T-helper 2 cell treated with Interferon-gamma antibody and Interleukin-4, amounts not matched to agents 100 ng/mL and 5 ng/mL, for 36 hours (primary cell): ENCODE measurements around the gene PHACTR1. TPM values are rescaled to one million over a fixed set of nuclear protein-coding genes. Genes with fewer than 3 reads are reported as not detected.
"Not testable (repeated sequence)": the region's sequence is repeated elsewhere in the genome, so short reads cannot be mapped to it uniquely, and the experiment has no call there.

Experiments
- intact Hi-C: fragments of 100-400 bp; cut with micrococcal nuclease; formaldehyde crosslinking; loops from one replicate; pipeline ENCODE4 v1.15.1; 2023
- total RNA-seq: library from RNA; stranded (reverse); gene quantifications from 2 replicates; pipeline ENCODE4 v1.2.3, GENCODE V29; 2022

Gene PHACTR1
- total RNA-seq, 1 donor from 2014 or later, result 0.11 TPM

DNA sequence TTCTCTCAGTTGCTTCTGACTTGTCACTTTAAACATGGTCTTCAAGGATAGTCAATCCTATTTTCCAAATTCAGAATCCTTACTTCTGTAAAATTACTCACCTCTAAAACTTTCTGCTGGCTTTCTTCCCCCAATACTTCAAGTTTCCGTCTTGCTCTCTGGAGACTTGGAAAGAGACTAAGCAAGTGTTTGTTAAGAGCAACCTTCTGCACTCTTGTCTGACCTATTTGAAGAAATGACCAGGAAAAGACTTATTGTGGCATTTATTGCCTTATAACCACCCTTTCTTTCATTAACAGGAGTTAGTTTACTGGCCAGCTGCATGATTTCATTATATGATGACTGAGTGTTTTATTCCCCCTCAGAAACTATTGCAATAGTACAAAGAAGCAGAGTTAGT lies 430.8 kb downstream of the PHACTR1 start:
- intact Hi-C loops, result no loop called here

DNA sequence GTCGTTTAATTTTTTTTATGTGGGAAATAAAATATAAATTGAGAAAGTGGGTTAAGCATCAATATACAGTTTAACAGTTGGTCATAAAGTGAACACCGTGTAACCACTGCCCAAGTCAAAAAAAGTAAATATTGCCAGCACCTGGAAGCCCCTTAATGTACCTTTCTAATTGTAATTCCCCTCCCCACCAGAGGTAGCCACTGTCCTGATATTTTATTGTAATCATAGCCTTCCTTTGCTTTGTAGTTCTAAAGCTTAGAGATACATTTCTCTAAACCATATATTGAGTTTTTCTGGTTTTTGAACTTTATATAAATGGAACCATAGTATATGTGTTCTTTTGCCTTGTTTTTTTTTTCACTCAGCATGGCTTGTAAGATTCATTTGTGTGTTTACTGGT lies 431.2 kb downstream of the PHACTR1 start:
- intact Hi-C loops, result no loop called here

DNA sequence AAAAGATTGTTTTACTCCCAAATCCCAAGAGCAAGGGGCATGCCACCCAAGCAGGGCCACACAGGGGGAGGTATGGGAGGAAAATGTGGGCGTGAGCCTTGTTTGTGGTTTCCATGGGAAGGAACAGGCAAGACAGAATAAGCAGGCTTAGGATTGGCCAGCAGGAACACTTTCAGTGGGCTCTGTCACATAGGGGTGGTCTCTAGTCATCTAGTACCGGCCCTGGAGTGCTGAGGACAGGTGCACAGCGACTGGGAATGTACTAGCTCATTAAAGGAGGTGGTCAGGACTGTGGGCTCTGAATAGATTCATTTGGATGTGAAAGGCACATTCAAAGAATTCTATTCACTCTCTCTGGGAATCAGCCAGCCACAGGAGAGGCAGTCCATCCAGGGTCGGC lies 436.2 kb downstream of the PHACTR1 start:
- intact Hi-C loops, result no loop called here

DNA sequence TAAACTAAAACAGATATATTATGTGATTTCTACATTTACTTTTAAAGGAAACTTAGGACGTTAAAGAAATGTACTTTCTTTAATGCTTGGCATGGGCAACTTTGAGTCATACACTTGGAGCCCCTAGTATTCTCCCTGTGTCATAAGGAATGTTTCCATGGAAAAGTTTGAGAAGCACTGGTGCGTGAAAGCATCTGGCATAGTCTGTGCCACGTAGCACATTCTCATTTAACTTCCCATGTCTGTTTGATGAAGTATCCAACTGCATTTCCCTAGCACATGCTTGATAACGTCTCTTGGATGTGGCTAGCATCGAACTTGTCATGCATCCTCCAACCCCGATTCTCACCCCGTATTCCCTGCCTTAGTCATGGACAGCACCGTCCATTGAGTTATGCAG lies 439.8 kb downstream of the PHACTR1 start:
- intact Hi-C loops, result no loop called here

DNA sequence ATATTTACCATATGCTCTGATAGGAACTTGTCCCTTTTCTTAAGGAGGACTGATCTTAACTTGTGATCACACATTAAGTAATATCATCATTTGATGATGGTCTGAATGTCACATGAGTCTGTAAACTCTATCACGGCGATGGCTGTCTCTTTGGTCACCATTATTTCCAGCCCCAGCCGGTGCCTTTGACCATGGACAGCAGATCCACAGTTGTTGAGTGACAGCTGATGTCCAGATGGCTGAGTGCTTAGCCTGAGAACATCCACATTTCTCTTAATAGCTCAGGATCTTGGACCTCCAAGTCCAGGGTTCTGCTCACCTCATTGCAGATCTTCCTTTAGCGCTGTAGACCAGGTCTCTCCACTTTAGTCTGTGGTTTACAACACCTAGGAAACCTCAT lies 440.7 kb downstream of the PHACTR1 start:
- intact Hi-C loops, result no loop called here

DNA sequence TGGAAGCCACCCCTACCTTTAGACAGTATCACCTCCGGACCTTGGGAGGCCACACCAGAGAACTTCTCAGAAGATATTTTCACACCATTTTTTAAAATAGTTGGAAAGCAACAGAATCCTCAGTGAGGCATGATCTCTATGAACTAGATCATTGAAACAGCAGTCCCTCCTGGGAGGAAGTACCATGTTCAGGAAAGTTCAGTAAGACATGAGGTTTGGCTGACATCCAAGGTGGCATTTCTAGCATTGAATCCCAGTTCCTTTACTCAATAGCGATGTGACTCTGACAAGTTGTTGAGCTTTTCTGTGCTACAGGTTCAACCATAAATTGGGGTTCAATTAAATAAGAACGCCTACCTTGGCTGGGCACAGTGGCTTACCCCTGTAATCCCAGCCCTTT lies 442.7 kb downstream of the PHACTR1 start:
- intact Hi-C loops, result no loop called here

DNA sequence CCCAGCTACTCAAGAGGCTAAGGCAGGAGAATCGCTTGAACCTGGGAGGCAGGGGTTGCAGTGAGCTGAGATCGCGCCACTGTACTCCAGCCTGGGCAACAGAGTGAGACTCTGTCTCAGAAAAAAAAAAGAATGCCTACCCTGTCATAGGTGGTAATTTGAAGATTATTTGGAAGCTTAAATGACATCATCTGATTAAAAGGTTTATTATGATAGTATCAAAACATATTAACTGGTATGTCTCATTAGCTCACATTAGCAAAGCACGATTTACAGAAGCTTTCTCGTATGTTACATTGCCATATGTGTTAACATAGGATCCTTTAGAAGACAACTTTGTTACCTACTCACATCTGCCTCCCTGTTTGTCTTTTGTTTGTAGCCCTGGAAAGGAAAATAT lies 443.3 kb downstream of the PHACTR1 start:
- intact Hi-C loops, result not testable (repeated sequence)

DNA sequence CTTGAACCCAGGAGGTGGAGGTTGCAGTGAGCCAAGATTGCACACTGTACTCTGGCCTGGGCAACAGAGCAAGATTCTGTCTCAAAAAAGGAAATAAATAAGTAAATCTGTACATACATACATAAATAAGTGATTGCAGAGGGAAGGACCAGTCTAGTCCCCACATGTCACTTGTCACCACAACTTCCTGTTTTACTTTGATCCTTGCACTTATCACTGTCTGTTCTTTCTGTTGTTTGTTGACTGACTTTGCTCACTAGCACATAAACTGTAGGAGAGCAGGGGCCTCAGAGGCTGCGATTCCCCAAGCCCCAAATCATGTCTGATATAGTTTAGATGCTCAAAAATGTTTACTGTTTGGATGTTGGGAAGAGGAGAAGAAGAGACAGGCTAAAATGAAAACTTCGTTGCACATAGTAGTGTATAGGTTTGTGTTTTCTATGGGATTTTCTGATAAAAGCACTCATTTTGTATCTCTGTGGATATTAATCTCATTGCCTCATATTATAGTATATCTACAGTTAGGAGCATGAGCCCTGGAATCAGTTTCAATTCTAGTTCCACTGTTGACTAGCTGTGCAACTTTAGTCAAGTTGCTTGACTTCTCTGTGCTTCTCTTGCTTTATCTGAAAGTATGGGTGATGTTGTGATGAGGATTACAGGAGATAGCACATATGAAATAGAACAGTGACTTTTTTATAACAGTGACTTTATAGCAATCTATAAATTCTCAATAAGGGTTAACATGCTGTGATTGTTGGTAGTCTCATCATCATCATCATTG lies 446.8 kb downstream of the PHACTR1 start:
- intact Hi-C loops, result no loop called here

DNA sequence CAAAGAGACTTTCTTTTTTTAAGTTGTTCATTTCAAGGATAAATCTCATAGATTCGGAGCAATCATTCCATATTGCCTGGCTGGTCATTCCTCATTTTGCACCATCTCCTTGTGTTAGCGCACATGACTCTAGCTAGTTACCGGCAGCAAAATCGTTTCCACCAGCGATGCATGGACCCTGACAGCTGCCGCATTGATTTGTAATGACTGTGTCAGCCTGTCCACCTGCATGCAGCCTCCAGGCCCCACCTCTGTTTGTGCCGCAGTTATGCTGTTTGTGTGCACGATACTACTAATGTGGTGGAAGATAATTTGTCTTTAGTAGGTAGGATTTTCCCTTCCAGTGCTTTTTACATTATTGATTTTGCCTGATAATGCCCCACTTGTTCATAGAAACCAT lies 447.7 kb downstream of the PHACTR1 start:
- intact Hi-C loops, result no loop called here

DNA sequence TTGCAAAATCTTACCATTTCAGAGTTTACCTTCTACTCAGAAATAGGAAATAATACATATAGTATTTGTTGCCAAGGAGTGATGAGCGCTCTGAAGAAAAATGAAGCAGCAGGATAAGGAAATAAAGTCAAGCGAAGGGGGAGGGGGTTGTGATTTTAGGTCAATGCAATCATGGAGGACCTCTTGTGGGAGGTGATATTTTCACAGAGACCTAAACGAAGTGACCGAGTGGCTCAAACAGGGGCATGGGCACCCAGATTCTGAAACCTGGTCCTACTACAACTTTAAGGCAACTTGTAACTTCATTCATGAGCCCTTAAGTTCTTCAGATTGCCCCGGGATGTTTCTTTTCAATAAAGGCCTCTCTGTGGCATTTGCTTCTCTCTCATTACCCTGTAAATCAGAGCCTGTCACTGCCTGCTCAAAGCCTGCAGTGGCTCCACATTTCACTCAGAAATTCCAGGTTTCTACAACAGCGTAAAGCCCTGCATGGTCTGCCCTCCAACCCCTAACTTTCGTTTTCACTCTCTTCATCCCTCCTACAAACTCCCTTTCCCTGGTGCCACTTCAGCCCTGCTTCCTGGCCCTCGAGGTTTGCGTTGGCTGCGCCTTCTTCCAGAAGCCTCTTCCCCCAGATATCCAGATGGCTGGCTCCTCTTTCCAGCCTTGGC lies 449.1 kb downstream of the PHACTR1 start:
- intact Hi-C loops, result no loop called here

DNA sequence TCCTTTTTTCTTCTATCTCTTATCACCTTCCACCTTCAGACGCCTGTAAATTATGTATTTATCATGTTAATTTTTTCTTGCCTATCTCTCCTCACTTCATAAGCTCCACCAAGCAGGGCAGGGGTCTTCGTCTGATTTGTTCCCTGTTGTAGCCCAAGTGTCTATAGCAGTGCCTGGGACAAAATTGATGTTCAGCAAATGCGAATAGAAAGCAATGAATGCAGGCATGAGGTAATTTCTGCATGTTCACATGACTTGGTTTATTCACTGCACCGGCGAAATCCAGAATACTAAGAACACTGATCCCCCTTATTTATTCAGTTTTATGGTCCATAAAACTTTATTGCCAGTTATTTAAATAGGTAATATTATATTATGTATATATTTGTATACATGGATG lies 449.7 kb downstream of the PHACTR1 start:
- intact Hi-C loops, result no loop called here

DNA sequence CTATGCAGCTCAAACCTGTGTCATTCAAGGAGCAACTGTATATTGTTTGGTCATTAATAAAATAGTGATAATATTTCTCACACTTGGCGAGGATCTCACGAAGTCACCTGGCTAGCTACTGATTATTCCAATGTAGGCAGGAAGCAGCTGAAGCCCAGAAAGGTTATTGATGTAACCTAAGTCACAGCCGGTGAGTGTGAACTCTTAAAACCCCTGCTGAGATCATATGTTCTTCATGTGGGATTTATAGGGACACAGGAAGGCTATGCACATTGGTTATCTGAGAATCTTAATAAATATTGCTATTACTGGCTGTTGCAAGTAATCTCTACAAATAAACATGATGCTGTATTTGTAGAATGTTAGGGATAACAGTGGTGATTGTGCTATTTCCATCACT lies 450.3 kb downstream of the PHACTR1 start:
- intact Hi-C loops, result no loop called here

DNA sequence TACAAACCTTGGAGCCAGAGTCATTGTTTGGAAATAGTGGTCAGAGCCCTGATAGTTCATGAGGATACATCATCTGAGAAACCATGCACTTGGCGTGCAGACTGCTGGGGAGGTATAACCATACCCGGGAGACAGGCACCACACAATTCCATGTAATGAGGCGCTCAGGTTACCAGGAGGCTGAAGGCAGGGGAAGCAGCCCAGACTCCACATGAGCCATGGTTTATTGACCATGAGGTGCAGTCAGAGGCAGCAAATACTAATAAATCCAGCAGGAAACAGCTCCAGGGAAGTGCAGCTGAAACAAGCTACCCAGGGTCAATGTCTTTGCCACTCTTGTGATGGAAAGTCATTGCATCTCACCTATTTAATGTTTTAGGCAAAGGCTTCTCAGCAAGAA lies 455.7 kb downstream of the PHACTR1 start:
- intact Hi-C loops, result no loop called here

DNA sequence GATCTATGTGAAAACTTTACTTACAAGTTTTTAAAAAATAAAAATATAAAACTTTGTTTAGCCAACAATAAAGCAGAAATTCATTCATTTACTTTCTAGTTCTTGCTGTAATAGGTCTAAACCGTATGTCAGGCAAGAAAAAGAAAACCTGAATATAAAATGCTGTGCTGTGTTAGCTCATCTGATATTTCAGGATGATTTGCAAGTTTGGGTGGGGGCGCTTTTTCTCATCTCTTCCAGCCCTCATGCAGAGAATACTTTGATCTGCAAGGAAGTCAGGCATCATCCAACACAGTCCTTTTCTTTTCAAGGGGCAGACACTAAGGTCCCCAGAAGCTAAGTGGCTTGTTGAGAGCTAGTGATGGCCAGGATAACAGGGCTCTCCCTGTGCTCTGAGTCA lies 458.5 kb downstream of the PHACTR1 start:
- intact Hi-C loops, result no loop called here

DNA sequence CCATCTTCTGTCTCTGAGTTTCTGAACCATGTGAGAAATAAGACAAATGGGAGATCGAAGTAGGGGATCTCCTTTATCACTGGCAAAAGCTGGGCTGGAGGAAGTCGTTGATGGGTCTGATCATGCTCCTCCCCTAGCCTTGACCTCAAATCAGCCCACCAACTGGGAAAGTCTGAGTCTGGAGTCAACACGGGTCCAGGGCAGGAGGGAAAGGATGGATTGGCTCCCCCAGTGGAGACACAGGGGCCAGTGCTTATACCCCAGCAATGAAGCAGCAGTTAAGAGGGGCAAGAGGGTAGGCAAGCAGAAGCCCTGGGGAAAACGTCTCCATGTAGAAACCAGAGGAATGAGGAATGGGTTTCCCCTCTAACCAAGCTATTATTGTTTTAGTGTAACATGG lies 459.2 kb downstream of the PHACTR1 start:
- intact Hi-C loops, result no loop called here

DNA sequence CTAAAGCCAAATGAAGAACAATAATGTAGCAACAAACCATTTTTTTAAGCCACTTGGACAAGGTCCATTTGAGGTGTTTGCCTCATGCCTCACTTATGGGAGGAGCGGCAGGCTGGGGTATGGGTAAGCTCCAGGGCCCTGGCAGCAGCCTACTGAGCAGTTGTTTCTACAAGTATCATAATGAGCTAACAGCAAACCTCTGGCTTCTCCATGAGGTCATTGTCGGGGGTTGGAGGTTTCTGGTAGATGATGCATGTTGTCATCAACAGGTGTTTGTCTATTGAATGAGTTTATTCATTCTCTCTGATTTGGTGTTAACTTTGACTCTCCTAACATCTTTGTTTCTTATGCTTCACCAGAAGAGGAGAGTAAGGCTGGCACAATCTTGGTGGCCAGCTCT lies 461.1 kb downstream of the PHACTR1 start:
- intact Hi-C loops, result no loop called here

DNA sequence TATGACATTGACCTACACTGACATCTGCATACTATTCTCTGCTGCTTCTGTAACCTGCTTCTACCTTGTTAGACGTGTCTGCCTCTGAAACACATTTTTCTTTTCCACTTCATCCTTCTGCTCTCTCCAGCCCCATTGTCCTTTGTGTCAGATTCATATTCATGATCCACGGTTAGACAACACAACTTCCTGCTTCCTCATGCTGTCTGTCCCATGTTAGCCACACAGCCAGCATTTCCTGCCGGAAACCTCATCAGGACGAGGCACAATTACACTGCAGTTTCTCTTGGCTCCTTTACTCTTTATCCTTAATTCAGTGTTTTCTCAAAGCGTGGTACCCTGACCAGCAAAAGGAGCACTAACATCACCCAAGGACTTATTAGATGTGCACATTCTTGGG lies 461.5 kb downstream of the PHACTR1 start:
- intact Hi-C loops, result no loop called here

DNA sequence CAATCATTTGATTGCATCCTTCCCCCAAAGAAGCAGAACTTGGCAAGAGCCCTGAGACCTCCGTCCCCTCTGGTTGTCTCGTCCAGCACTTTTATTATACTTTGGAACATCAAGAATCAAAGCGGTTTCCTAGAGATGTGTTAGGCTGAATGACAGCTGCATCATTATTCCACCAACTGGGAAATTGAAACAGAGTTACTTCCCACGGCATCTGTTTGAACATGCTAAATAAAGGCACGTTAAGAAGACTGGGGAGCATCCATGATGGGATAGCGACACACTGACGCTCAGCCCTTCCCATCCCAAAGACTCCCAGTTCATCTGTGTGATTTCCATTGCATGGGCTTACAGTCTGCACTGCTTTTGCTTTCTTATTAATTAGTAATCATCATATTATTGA lies 464.0 kb downstream of the PHACTR1 start:
- intact Hi-C loops, result no loop called here

DNA sequence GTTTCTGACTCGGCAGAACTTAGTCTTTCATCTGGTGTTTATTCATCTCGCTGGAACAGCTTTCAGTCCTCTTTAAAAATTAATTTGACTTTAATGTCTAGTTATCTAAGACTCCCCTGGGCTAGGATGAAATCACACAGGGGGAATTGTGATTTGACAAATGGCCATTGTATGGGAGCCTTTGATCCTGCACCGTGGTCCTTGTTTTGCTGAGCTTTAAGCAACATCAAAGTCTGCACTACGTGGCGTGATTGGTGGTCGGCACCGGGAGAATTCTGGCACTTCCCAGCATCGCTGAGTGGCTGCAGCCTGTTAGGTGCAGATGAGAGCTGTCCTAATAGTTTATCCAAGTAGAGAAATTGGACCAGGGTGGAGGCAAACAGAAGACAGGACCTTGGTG lies 464.8 kb downstream of the PHACTR1 start:
- intact Hi-C loops, result no loop called here

DNA sequence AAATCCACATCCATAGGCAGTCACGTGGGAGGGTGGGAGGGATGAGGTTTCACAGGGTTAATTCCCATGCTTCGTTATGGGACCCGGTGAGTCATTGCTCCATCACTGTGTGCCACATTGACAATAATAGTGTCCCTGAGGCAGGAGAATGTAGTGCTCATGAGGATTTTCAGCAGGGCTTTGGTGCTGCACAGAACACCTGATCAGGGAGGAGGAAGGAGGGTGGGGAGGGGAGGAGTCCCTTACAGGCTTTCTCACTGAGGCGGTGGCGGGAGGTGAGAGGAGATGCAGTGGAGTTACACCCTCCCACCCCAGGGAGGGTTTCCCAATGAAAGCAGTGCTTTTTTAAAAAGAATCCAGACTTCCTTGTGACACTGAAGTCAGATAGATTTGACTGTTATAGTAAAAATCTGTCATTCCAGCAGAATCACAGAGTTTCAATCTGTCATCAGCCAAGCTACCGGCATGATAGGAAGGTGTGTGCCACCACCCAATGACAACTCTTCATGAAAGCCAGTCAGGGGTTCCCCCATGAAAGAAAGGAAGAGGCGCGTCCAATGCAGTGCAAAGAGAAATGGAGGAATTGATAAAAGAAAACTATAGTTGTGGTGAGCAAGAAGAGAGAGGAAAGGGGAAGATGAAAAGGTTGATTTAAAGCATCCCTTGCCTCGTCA lies 467.0 kb downstream of the PHACTR1 start:
- intact Hi-C loops, result no loop called here

DNA sequence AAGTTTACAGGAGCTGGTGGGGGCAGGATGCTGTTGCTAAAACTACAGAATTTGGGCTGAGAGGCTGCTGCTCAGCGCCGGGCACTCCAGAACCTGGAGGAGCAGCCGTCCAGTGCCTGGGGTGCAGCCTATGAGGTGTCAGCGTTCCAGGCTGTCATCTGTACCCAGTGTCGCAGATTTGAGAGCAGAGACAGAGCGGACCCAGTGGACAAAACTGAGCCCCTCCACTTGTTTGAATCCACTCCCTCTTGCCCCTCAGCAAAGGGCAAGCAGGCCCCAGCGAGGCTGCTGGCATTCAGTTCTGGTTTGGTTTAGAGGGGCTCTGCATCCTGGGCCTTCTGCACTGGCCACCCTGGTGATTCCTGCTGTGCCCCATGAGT lies 467.5 kb downstream of the PHACTR1 start:
- intact Hi-C loops, result no loop called here

DNA sequence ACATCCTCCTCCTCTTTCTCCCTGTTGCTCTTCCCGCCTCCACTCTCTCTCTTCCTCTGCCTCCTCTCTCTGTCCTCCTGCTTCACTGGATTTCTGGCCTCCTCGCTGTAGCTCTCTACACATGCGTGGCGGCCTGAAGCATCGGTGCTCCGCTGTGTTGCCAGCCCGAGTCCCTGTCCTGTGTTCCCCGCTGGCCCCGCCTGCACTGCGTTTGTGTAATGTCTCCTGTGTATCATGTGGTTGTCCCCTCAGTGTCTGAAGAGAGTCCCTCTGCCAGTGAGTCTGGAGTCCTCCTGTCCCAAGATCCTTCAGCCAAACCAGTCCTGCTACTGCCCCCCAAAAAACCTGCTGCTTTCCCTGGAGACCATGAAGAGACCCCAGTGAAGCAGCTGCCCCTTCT lies 468.0 kb downstream of the PHACTR1 start:
- intact Hi-C loops, result no loop called here

DNA sequence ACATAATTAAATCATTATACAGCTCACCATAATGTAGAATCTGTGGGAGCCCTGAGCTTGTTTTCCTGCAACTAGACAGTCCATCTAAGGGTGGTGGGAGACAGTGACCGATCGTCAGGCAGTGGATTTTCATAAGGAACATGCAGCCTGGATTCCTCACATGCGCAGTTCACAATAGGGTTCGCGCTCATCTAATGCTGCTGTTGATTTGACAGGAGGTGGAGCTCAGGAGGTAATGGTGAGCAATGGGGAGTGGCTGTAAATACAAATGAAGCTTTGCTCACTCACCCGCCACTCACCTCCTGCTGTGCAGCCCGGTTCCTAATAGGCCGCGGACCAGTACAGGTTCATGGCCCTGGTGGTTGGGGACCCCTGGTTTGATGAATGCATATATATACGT lies 470.3 kb downstream of the PHACTR1 start:
- intact Hi-C loops, result no loop called here
